A549 (cell line): Measurements from ENCODE around the gene KBTBD6. TPM values are rescaled to one million over a fixed set of nuclear protein-coding genes. Genes with fewer than 3 reads are reported as not detected.

Source experiments
- ATAC-seq, 2 experiments: fragments of 200-7000 bp in 1 of 2; fragments of >200 bp in 1 of 2; cut with Nextera tagmentation in 1 of 2; cut with Tn5 transposase in 1 of 2; 3 replicates each; pipeline versions ENCODE4 v1.8.0 to v1.9.1; 2018 to 2020; ENCODE audit warnings: mild to moderate bottlenecking in 1 of 2, moderate library complexity in 1 of 2
- CTCF ChIA-PET: fragments of 300-600 bp; sonication (Branson Sonifier 250); formaldehyde crosslinking; extraction: SDS; loops from one replicate; lab custom pipeline; 2021; ENCODE audit warnings: antibody characterized with exemption, inconsistent platforms; lab: Yijun Ruan, JAX
- POLR2A ChIA-PET: fragments of 350-600 bp; formaldehyde crosslinking; extraction: SDS; loops from one replicate; lab custom pipeline; 2021; ENCODE audit warnings: antibody characterized with exemption, inconsistent platforms; lab: Yijun Ruan, JAX
- DNase-seq, 2 experiments: peaks; one replicate each; pipeline versions ENCODE4 v3.0.0 to v3.0.0-alpha.2; 2011 to 2016; ENCODE audit warnings: low read depth in 1 of 2, low spot score in 1 of 2
- FAIRE-seq: peaks from 2 replicates; lab custom pipeline; 2011; peaks lifted over from hg19 to GRCh38; lab: Jason Lieb, UNC
- H3K27ac ChIP-seq, 2 experiments: fragments of >200 bp; sonication (Bioruptor Twin); formaldehyde crosslinking; 3 replicates each; pipeline ENCODE4 v1.5.1; 2016 to 2017
- H3K4me1 ChIP-seq: fragments of >200 bp; sonication (Bioruptor Twin); formaldehyde crosslinking; 3 replicates; pipeline ENCODE4 v1.6.1; 2016
- H3K4me2 ChIP-seq: fragments of >200 bp; sonication (Bioruptor Twin); formaldehyde crosslinking; 3 replicates; pipeline ENCODE4 v1.6.1; 2016
- H3K4me3 ChIP-seq: fragments of >200 bp; sonication (Bioruptor Twin); formaldehyde crosslinking; 3 replicates; pipeline ENCODE4 v1.5.1; 2016
- H3K9me3 ChIP-seq: fragments of >200 bp; sonication (Bioruptor Twin); formaldehyde crosslinking; 3 replicates; pipeline ENCODE4 v1.6.1; 2016
- CEBPB ChIP-seq, 2 experiments: fragments of >200 bp in 1 of 2; sonication (Bioruptor Twin) in 1 of 2; formaldehyde crosslinking in 1 of 2; IDR thresholded peaks; 2 replicates each; pipeline ENCODE4 v1.6.1; 2012 to 2016
- EHF ChIP-seq: fragments of 250-450 bp; sonication (Bioruptor Pico); IDR thresholded peaks from 2 replicates; pipeline ENCODE4 v1.5.0; 2020; ENCODE audit warnings: mild to moderate bottlenecking
- EHMT2 ChIP-seq: fragments of 200-600 bp; sonication (generic); IDR thresholded peaks from 2 replicates; pipeline ENCODE4 v1.6.1; 2016; ENCODE audit warnings: antibody characterized with exemption, low read depth, mild to moderate bottlenecking, moderate library complexity
- FOSB ChIP-seq: fragments of 250-450 bp; sonication (Bioruptor Pico); IDR thresholded peaks from 2 replicates; pipeline ENCODE4 v1.5.0; 2020; ENCODE audit warnings: mild to moderate bottlenecking, moderate library complexity
- FOXS1 ChIP-seq: fragments of 250-450 bp; sonication (Bioruptor Pico); IDR thresholded peaks from 2 replicates; pipeline ENCODE4 v1.5.0; 2020; ENCODE audit warnings: mild to moderate bottlenecking, moderate library complexity
- GATA3 ChIP-seq: IDR thresholded peaks from 2 replicates; pipeline ENCODE4 v1.6.1; 2012; ENCODE audit warnings: borderline replicate concordance
- HOXB13 ChIP-seq: fragments of 250-450 bp; sonication (Bioruptor Pico); IDR thresholded peaks from 2 replicates; pipeline ENCODE4 v1.5.0; 2020; ENCODE audit warnings: low read depth, mild to moderate bottlenecking, moderate library complexity
- HOXB5 ChIP-seq: fragments of 250-450 bp; sonication (Bioruptor Pico); IDR thresholded peaks from 2 replicates; pipeline ENCODE4 v1.5.0; 2020; ENCODE audit warnings: mild to moderate bottlenecking, moderate library complexity
- MAFK ChIP-seq: fragments of 450-650 bp; IDR thresholded peaks from 2 replicates; pipeline ENCODE4 v1.6.1; 2014; ENCODE audit not compliant: partially characterized antibody
- MYC ChIP-seq: IDR thresholded peaks from 2 replicates; pipeline ENCODE4 v1.6.1; 2012; ENCODE audit warnings: mild to moderate bottlenecking, inconsistent platforms, low read length, improper control_type of control experiment, borderline replicate concordance
- NFE2L2 ChIP-seq: fragments of 150-350 bp; conservative IDR thresholded peaks from 2 replicates; pipeline ENCODE4 v1.6.1; 2014; ENCODE audit warnings: low read length
- RAD21 ChIP-seq, 2 experiments: fragments of >200 bp in 1 of 2; sonication (Bioruptor Twin) in 1 of 2; formaldehyde crosslinking in 1 of 2; IDR thresholded peaks in 1 of 2; conservative IDR thresholded peaks in 1 of 2; 2 replicates in 1 of 2; 3 replicates in 1 of 2; pipeline ENCODE4 v1.6.1; 2012 to 2018; ENCODE audit warnings: inconsistent platforms in 1 of 2
- RFX5 ChIP-seq: fragments of 450-650 bp; IDR thresholded peaks from 2 replicates; pipeline ENCODE4 v1.7.1; 2014; ENCODE audit warnings: antibody characterized with exemption, mild to moderate bottlenecking, moderate library complexity
- SMC3 ChIP-seq: fragments of >200 bp; sonication (Bioruptor Twin); formaldehyde crosslinking; IDR thresholded peaks from 3 replicates; pipeline ENCODE4 v1.6.1; 2018; ENCODE audit warnings: inconsistent platforms
- SREBF2 ChIP-seq: fragments of 450-650 bp; IDR thresholded peaks from 2 replicates; pipeline ENCODE4 v1.6.1; 2014; ENCODE audit warnings: mild to moderate bottlenecking, moderate library complexity
- ZFP36 ChIP-seq: fragments of 450-650 bp; IDR thresholded peaks from 2 replicates; pipeline ENCODE4 v1.6.1; 2014; ENCODE audit warnings: borderline replicate concordance; ENCODE audit not compliant: partially characterized antibody
- WGBS: methylation state at CpG from one replicate; pipeline ENCODE4 v1.1.6; 2017; ENCODE audit errors: missing lambda C conversion rate; 5-methylcytosine and 5-hydroxymethylcytosine counted together
- polyA plus RNA-seq, 4 experiments: library from polyadenylated mRNA; depleted of rRNA in 3 of 4; stranded (reverse); fragments of >200 nt; fragmentation: RNase III in 1 of 4; extraction: RNeasy Plus Mini Kit Qiagen cat#74134 plus additional on column Dnase treatment in 1 of 4; gene quantifications; 2 replicates in 3 of 4; 3 replicates in 1 of 4; pipeline ENCODE4 v1.2.3, GENCODE V29; 2011 to 2017
- TF ChIP-seq, protein P1 (sequence below): fragments of 450-650 bp; IDR thresholded peaks from 2 replicates; pipeline ENCODE4 v1.6.1; 2014; ENCODE audit warnings: antibody characterized with exemption
- TF ChIP-seq, protein P2 (sequence below): fragments of 200-600 bp; sonication (generic); IDR thresholded peaks from 2 replicates; pipeline ENCODE4 v1.6.1; 2016; ENCODE audit warnings: antibody characterized with exemption, mild to moderate bottlenecking, moderate library complexity
- TF ChIP-seq, protein P3 (sequence below): fragments of >200 bp; sonication (Bioruptor Twin); formaldehyde crosslinking; IDR thresholded peaks from 3 replicates; pipeline ENCODE4 v1.5.1; 2016
- TF ChIP-seq, protein P4 (sequence below): fragments of >200 bp; sonication (Bioruptor Twin); formaldehyde crosslinking; IDR thresholded peaks from 3 replicates; pipeline ENCODE4 v1.6.1; 2016
- TF ChIP-seq, protein P5 (sequence below): IDR thresholded peaks from 2 replicates; pipeline ENCODE4 v1.6.1; 2012

KBTBD6 gene
- polyA plus RNA-seq, 2 of the 4 experiments (the other 2 are of a cell fraction): 5.0 to 5.3 TPM

DNA sequence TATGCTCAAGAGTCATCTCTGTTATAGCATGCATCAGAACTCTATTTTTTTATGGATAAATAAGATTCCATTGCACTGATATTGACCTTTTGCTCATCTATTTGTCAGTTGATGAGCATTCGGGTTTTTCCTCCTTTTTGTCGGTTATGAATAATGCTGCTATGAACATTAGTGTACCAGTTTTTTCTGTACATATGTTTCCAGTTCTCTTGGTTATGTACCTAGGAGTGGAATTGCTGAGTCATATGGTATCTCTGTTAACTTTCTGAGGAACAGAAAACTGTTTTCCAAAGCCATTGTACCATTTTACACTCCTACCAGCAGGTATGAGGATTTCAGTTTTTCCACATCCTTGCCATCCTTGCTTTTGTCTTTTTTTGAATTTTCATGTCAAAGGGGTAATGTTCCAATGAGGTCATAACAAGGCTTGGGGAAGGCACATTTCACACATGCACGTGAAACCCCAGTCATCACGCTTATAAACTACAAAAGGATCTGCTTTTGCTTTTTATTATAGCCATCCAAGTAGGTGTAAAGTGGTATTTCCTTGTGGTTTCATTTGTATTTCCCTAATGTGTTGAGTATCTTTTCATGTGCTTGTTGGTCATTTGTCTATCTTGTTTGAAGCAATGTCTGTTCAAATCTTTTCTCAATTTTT lies 47.1 kb upstream of the KBTBD6 start:
- no peak for FAIRE-seq
- Histone ChIP-seq H3K4me2 (peak overlapping the region; percentile 40), H3K9me3 (no peaks in the 10 kb centered on the region), H3K4me3 (no peak overlapping the region), H3K4me1 (peaks cover 15% of the 10 kb centered on the region), H3K27ac (peak overlapping the region; percentile 58 to 61)
- no peak for DNase-seq
- 55% methylated on average over 4 of the region's 4 CpGs for WGBS
- no peak for ATAC-seq
- TF ChIP-seq MAFK: peak; percentile 88
- TF ChIP-seq NFE2L2: peak; percentile 68
- TF ChIP-seq MYC: no peak
- ChIA-PET CTCF (interaction anchor here (0.9 kb wide), 1 partner anchor 125 kb away, joined by 3 read pairs; no protein-coding TSS in a partner anchor), POLR2A (no interaction called here)

DNA sequence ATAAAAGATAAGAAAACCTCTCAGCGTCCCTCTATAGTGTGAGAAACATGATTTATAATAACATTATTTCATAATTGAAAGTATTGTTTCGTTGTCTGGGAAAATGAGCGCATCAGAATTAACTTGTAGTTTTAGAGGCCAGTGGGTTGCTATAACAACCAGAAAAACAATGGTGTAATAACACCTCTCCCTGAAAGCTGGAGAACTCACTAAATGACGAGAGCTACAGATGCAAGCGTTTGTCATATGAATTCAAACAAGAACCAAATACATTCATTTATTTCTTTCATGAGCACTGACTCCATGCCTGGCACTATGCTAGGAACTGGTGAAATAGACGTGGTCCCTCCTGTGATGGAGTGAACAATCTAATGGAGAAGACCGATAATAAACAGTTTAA lies 45.4 kb upstream of the KBTBD6 start:
- Histone ChIP-seq H3K4me1 (peaks cover 15% of the 10 kb centered on the region), H3K4me2 (no peak overlapping the region), H3K4me3 (no peak overlapping the region), H3K9me3 (no peaks in the 10 kb centered on the region), H3K27ac (no peak overlapping the region; a peak in 1 of 6 replicates)
- FAIRE-seq (no peak), ATAC-seq (no peak), DNase-seq (no peak)
- WGBS: 84% methylated on average over 7 of the region's 7 CpGs
- ChIA-PET POLR2A (no interaction called here), CTCF (no interaction called here)
- no peak for TF ChIP-seq FOSB (CRISPR knock-in tag)
- TF ChIP-seq, protein P1, sequence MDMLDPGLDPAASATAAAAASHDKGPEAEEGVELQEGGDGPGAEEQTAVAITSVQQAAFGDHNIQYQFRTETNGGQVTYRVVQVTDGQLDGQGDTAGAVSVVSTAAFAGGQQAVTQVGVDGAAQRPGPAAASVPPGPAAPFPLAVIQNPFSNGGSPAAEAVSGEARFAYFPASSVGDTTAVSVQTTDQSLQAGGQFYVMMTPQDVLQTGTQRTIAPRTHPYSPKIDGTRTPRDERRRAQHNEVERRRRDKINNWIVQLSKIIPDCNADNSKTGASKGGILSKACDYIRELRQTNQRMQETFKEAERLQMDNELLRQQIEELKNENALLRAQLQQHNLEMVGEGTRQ: no peak
- TF ChIP-seq GATA3: no peak
- TF ChIP-seq EHMT2: no peak
- no peak for TF ChIP-seq HOXB13 (CRISPR knock-in tag)
- no peak for TF ChIP-seq FOXS1 (CRISPR knock-in tag)
- TF ChIP-seq SMC3: no peak
- no peak for TF ChIP-seq MAFK
- no peak for TF ChIP-seq RAD21 (conservative IDR thresholded peaks at IDR 0.05 in 1 of 2, IDR thresholded peaks at IDR 0.05 in 1 of 2)
- no peak for TF ChIP-seq RFX5
- no peak for TF ChIP-seq HOXB5 (CRISPR knock-in tag)
- TF ChIP-seq, protein P2, sequence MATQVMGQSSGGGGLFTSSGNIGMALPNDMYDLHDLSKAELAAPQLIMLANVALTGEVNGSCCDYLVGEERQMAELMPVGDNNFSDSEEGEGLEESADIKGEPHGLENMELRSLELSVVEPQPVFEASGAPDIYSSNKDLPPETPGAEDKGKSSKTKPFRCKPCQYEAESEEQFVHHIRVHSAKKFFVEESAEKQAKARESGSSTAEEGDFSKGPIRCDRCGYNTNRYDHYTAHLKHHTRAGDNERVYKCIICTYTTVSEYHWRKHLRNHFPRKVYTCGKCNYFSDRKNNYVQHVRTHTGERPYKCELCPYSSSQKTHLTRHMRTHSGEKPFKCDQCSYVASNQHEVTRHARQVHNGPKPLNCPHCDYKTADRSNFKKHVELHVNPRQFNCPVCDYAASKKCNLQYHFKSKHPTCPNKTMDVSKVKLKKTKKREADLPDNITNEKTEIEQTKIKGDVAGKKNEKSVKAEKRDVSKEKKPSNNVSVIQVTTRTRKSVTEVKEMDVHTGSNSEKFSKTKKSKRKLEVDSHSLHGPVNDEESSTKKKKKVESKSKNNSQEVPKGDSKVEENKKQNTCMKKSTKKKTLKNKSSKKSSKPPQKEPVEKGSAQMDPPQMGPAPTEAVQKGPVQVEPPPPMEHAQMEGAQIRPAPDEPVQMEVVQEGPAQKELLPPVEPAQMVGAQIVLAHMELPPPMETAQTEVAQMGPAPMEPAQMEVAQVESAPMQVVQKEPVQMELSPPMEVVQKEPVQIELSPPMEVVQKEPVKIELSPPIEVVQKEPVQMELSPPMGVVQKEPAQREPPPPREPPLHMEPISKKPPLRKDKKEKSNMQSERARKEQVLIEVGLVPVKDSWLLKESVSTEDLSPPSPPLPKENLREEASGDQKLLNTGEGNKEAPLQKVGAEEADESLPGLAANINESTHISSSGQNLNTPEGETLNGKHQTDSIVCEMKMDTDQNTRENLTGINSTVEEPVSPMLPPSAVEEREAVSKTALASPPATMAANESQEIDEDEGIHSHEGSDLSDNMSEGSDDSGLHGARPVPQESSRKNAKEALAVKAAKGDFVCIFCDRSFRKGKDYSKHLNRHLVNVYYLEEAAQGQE: no peak
- TF ChIP-seq ZFP36: no peak
- no peak for TF ChIP-seq SREBF2
- TF ChIP-seq EHF (CRISPR knock-in tag): no peak
- TF ChIP-seq, protein P3, sequence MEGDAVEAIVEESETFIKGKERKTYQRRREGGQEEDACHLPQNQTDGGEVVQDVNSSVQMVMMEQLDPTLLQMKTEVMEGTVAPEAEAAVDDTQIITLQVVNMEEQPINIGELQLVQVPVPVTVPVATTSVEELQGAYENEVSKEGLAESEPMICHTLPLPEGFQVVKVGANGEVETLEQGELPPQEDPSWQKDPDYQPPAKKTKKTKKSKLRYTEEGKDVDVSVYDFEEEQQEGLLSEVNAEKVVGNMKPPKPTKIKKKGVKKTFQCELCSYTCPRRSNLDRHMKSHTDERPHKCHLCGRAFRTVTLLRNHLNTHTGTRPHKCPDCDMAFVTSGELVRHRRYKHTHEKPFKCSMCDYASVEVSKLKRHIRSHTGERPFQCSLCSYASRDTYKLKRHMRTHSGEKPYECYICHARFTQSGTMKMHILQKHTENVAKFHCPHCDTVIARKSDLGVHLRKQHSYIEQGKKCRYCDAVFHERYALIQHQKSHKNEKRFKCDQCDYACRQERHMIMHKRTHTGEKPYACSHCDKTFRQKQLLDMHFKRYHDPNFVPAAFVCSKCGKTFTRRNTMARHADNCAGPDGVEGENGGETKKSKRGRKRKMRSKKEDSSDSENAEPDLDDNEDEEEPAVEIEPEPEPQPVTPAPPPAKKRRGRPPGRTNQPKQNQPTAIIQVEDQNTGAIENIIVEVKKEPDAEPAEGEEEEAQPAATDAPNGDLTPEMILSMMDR: no peak
- TF ChIP-seq, protein P4, sequence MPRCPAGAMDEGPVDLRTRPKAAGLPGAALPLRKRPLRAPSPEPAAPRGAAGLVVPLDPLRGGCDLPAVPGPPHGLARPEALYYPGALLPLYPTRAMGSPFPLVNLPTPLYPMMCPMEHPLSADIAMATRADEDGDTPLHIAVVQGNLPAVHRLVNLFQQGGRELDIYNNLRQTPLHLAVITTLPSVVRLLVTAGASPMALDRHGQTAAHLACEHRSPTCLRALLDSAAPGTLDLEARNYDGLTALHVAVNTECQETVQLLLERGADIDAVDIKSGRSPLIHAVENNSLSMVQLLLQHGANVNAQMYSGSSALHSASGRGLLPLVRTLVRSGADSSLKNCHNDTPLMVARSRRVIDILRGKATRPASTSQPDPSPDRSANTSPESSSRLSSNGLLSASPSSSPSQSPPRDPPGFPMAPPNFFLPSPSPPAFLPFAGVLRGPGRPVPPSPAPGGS: no peak
- TF ChIP-seq, protein P5, sequence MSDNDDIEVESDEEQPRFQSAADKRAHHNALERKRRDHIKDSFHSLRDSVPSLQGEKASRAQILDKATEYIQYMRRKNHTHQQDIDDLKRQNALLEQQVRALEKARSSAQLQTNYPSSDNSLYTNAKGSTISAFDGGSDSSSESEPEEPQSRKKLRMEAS: no peak
- TF ChIP-seq CEBPB (IDR thresholded peaks at IDR 0.05): no peak
